Measurements from ENCODE around the gene SGSM1.

DNA sequence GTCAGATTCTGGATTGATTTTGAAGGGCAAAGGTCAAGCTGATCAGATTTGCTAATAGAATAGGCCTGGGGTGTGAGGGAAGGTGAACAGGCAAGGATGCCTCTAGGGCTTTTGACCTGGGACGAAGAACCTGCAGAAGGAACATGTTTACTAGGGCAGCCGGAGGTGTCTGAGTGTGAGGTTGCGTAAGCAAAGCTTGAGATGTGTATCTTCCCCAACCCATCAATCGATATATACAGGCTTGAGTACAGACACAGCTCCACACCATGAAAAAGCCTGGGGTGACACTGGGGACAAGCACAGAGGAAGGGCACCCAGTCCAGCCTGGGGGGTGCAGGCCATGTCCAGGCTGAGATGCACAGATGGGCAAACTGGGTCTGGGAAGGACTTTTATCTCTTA lies 139.4 kb downstream of the SGSM1 start:
- TF ChIP-seq, protein P1, sequence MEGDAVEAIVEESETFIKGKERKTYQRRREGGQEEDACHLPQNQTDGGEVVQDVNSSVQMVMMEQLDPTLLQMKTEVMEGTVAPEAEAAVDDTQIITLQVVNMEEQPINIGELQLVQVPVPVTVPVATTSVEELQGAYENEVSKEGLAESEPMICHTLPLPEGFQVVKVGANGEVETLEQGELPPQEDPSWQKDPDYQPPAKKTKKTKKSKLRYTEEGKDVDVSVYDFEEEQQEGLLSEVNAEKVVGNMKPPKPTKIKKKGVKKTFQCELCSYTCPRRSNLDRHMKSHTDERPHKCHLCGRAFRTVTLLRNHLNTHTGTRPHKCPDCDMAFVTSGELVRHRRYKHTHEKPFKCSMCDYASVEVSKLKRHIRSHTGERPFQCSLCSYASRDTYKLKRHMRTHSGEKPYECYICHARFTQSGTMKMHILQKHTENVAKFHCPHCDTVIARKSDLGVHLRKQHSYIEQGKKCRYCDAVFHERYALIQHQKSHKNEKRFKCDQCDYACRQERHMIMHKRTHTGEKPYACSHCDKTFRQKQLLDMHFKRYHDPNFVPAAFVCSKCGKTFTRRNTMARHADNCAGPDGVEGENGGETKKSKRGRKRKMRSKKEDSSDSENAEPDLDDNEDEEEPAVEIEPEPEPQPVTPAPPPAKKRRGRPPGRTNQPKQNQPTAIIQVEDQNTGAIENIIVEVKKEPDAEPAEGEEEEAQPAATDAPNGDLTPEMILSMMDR (IDR thresholded peaks at IDR 0.05 in 2 of 3, conservative IDR thresholded peaks at IDR 0.05 in 1 of 3; ENCODE audit: insufficient read depth in 2 of 3, low read depth in 1 of 3, low read length in 3 of 3) = no peak
- no peak for TF ChIP-seq KLF10 (CRISPR knock-in tag; IDR thresholded peaks at IDR 0.05)
- no peak for TF ChIP-seq GATAD2B (IDR thresholded peaks at IDR 0.05; ENCODE audit: borderline replicate concordance)
- no peak for TF ChIP-seq EZH2 (IDR thresholded peaks at IDR 0.05; ENCODE audit: borderline replicate concordance, low read depth, low read length)
- no peak for TF ChIP-seq POLR2A (conservative IDR thresholded peaks at IDR 0.05)
- TF ChIP-seq CREM (IDR thresholded peaks at IDR 0.05; ENCODE audit: low read depth) = no peak
- TF ChIP-seq CEBPB (tag; IDR thresholded peaks at IDR 0.05) = no peak
- no peak for TF ChIP-seq SRF (CRISPR knock-in tag; IDR thresholded peaks at IDR 0.05)
- no peak for TF ChIP-seq GABPA (tag; conservative IDR thresholded peaks at IDR 0.05; ENCODE audit: low read depth)
- TF ChIP-seq YY1 (IDR thresholded peaks at IDR 0.05; ENCODE audit: borderline replicate concordance in 1 of 3, control insufficient read depth in 1 of 3, extremely low read depth in 1 of 3, insufficient read depth in 3 of 3, insufficient read length in 1 of 3, insufficient replicate concordance in 2 of 3, low read depth in 1 of 3, low read length in 2 of 3) = no peak
- no peak for TF ChIP-seq SMAD1 (IDR thresholded peaks at IDR 0.05; ENCODE audit: low read depth, low read length, partially characterized antibody)
- TF ChIP-seq, protein P2, sequence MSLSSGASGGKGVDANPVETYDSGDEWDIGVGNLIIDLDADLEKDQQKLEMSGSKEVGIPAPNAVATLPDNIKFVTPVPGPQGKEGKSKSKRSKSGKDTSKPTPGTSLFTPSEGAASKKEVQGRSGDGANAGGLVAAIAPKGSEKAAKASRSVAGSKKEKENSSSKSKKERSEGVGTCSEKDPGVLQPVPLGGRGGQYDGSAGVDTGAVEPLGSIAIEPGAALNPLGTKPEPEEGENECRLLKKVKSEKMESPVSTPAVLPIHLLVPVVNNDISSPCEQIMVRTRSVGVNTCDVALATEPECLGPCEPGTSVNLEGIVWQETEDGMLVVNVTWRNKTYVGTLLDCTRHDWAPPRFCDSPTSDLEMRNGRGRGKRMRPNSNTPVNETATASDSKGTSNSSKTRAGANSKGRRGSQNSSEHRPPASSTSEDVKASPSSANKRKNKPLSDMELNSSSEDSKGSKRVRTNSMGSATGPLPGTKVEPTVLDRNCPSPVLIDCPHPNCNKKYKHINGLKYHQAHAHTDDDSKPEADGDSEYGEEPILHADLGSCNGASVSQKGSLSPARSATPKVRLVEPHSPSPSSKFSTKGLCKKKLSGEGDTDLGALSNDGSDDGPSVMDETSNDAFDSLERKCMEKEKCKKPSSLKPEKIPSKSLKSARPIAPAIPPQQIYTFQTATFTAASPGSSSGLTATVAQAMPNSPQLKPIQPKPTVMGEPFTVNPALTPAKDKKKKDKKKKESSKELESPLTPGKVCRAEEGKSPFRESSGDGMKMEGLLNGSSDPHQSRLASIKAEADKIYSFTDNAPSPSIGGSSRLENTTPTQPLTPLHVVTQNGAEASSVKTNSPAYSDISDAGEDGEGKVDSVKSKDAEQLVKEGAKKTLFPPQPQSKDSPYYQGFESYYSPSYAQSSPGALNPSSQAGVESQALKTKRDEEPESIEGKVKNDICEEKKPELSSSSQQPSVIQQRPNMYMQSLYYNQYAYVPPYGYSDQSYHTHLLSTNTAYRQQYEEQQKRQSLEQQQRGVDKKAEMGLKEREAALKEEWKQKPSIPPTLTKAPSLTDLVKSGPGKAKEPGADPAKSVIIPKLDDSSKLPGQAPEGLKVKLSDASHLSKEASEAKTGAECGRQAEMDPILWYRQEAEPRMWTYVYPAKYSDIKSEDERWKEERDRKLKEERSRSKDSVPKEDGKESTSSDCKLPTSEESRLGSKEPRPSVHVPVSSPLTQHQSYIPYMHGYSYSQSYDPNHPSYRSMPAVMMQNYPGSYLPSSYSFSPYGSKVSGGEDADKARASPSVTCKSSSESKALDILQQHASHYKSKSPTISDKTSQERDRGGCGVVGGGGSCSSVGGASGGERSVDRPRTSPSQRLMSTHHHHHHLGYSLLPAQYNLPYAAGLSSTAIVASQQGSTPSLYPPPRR (CRISPR knock-in tag; IDR thresholded peaks at IDR 0.05; ENCODE audit: borderline replicate concordance) = no peak
- TF ChIP-seq SREBF1 (IDR thresholded peaks at IDR 0.05; ENCODE audit: borderline replicate concordance, low read depth, low read length) = no peak
